ENCODE results near the gene SDF2.
"Not testable (repeated sequence)": the region's sequence is repeated elsewhere in the genome, so short reads cannot be mapped to it uniquely, and the experiment has no call there.

Gene SDF2

GRCh38 chr17:28624148-28624547 is 37.6 kb downstream of the SDF2 start:
- no peak for DNase-seq

- no peak for DNase-seq
These were observed 38.0 kb downstream of the SDF2 start for GRCh38 chr17:28623696-28624095.

- no peak for DNase-seq
These were observed 39.5 kb downstream of the SDF2 start for GRCh38 chr17:28622186-28622585.

- DNase-seq: no peak
These were observed 41.7 kb downstream of the SDF2 start for GRCh38 chr17:28620010-28620409.

- no peak for DNase-seq
These were observed 43.2 kb downstream of the SDF2 start for GRCh38 chr17:28618464-28618863.

- no peak for DNase-seq
These were observed 45.4 kb downstream of the SDF2 start for GRCh38 chr17:28616281-28616680.

- no peak for DNase-seq
These were observed 46.3 kb downstream of the SDF2 start for GRCh38 chr17:28615260-28615940.

- no peak for DNase-seq
These were observed 47.8 kb downstream of the SDF2 start, which contains the start of gene RSKR for GRCh38 chr17:28613931-28614381. Gene RSKR, minus strand, starts transcription at chr17:28614185. Its CDS starts 24 bp downstream, at chr17:28614161.

- no peak for DNase-seq
These were observed 48.5 kb downstream of the SDF2 start for GRCh38 chr17:28612936-28613872.

- no peak for DNase-seq
These were observed 49.2 kb downstream of the SDF2 start for GRCh38 chr17:28612531-28612930.

GRCh38 chr17:28610376-28610775 is 51.3 kb downstream of the SDF2 start:
- no peak for DNase-seq

GRCh38 chr17:28604031-28604430 is 57.7 kb downstream of the SDF2 start:
- DNase-seq: not testable (repeated sequence)

- DNase-seq: peak; percentile 63
These were observed 62.2 kb downstream of the SDF2 start for GRCh38 chr17:28599311-28600184.

GRCh38 chr17:28598799-28599310 is 62.9 kb downstream of the SDF2 start, which contains the start of gene SPAG5:
Gene SPAG5, minus strand, starts transcription at chr17:28599025. Its CDS starts 79 bp downstream, at chr17:28598946.
- DNase-seq: peak; percentile 85

GRCh38 chr17:28598389-28598788 is 63.3 kb downstream of the SDF2 start:
- DNase-seq: no peak

All from amniotic stem cell (primary cell).